HCT116 (cell line): ENCODE data around the gene DAGLA. TPM values are rescaled to one million over a fixed set of nuclear protein-coding genes. Genes with fewer than 3 reads are reported as not detected.

Experiments
- ATAC-seq: fragments of 200-7000 bp; cut with Tn5 transposase; 2 replicates; pipeline ENCODE4 v1.9.1; 2020; ENCODE audit warnings: mild to moderate bottlenecking, moderate library complexity
- BruUV-seq: library from RNA; stranded (reverse); fragments of 400-500 nt; replicated peaks from 2 replicates; lab custom pipeline; 2021; lab: Mats Ljungman, UMichigan
- CTCF ChIA-PET: fragments of 300-600 bp; sonication (Branson Sonifier 250); formaldehyde crosslinking; loops from one replicate; lab custom pipeline; 2021; ENCODE audit warnings: antibody characterized with exemption; lab: Charles Lee
- POLR2A ChIA-PET: fragments of 300-600, 350-600 bp; sonication (Branson Sonifier 250); formaldehyde crosslinking; loops from one replicate; lab custom pipeline; 2021; ENCODE audit warnings: antibody characterized with exemption; lab: Charles Lee
- RAD21 ChIA-PET, 2 experiments: fragments of 300-600 bp; sonication (Branson Sonifier 250); formaldehyde crosslinking; loops; one replicate each; lab custom pipeline; 2023; ENCODE audit warnings: low total read pairs in 2 of 2; ENCODE audit not compliant: uncharacterized antibody in 2 of 2, unreplicated experiment in 2 of 2, low non-redundant PET in 1 of 2; lab: Charles Lee
- DNase-seq: peaks from one replicate; pipeline ENCODE4 v3.0.0-alpha.2; 2010; ENCODE audit warnings: low read depth, low spot score
- H2AFZ ChIP-seq: fragments of 200-600 bp; shearing (Covaris generic), sonication (generic); 2 replicates; pipeline ENCODE4 v1.6.1; 2017; ENCODE audit warnings: low read depth, mixed run types, mixed read lengths, antibody characterized with exemption, low read length; ENCODE audit not compliant: poor library complexity, severe bottlenecking
- H3K27ac ChIP-seq: 2 replicates; pipeline ENCODE4 v1.5.1; 2012; ENCODE audit warnings: low read depth, low read length
- H3K27me3 ChIP-seq: fragments of 200-600 bp; sonication (generic); 2 replicates; pipeline ENCODE4 v1.6.1; 2016; ENCODE audit warnings: mixed run types, low read length, mixed read lengths; ENCODE audit not compliant: insufficient read depth
- H3K36me3 ChIP-seq, 2 experiments: fragments of 200-500 bp in 1 of 2; fragments of 200-600 bp in 1 of 2; sonication (Bioruptor generic) in 1 of 2; sonication (generic) in 1 of 2; 2 replicates each; pipeline versions ENCODE4 v1.5.1 to v1.6.1; 2014 to 2016; ENCODE audit warnings: low read length in 2 of 2, inconsistent platforms in 1 of 2, mixed read lengths in 1 of 2, mixed run types in 1 of 2; ENCODE audit not compliant: insufficient read depth in 2 of 2, control insufficient read depth in 1 of 2
- H3K4me1 ChIP-seq, 2 experiments: fragments of 200-600 bp in 1 of 2; sonication (generic) in 1 of 2; 2 replicates each; pipeline versions ENCODE4 v1.5.1 to v1.6.1; 2012 to 2017; ENCODE audit warnings: low read length in 2 of 2, inconsistent platforms in 1 of 2, mild to moderate bottlenecking in 1 of 2, mixed read lengths in 1 of 2, mixed run types in 1 of 2, moderate library complexity in 1 of 2; ENCODE audit not compliant: insufficient read depth in 2 of 2, control insufficient read depth in 1 of 2
- H3K4me2 ChIP-seq: fragments of 200-600 bp; sonication (generic); 2 replicates; pipeline ENCODE4 v1.6.1; 2017; ENCODE audit warnings: mixed run types, low read length, mixed read lengths
- H3K4me3 ChIP-seq, 2 experiments: fragments of 200-600 bp in 1 of 2; sonication (generic) in 1 of 2; replicated peaks in 1 of 2; 2 replicates each; pipeline ENCODE4 v1.5.1; 2011 to 2016; ENCODE audit warnings: low read length in 2 of 2, control low read depth in 1 of 2, low read depth in 1 of 2, mild to moderate bottlenecking in 1 of 2, mixed read lengths in 1 of 2, mixed run types in 1 of 2
- H3K79me2 ChIP-seq: fragments of 200-600 bp; sonication (generic); 2 replicates; pipeline ENCODE4 v1.6.1; 2017; ENCODE audit warnings: mild to moderate bottlenecking, mixed run types, low read length, moderate library complexity, mixed read lengths; ENCODE audit not compliant: insufficient read depth
- H3K9ac ChIP-seq: fragments of 200-600 bp; sonication (generic); 2 replicates; pipeline ENCODE4 v1.6.1; 2016; ENCODE audit warnings: low read length, mixed read lengths
- H3K9me2 ChIP-seq: fragments of 200-600 bp; sonication (generic), shearing (Covaris generic); 2 replicates; pipeline ENCODE4 v1.6.1; 2017; ENCODE audit warnings: mixed run types, mild to moderate bottlenecking, moderate library complexity; ENCODE audit not compliant: insufficient read depth
- H3K9me3 ChIP-seq, 2 experiments: fragments of 200-500 bp in 1 of 2; fragments of 200-600 bp in 1 of 2; sonication (Bioruptor generic) in 1 of 2; sonication (generic) in 1 of 2; 2 replicates each; pipeline ENCODE4 v1.6.1; 2014 to 2017; ENCODE audit warnings: low read length in 2 of 2, mixed read lengths in 2 of 2, inconsistent platforms in 1 of 2, low read depth in 1 of 2, mild to moderate bottlenecking in 1 of 2, mixed run types in 1 of 2, moderate library complexity in 1 of 2; ENCODE audit not compliant: control insufficient read depth in 1 of 2, insufficient read depth in 1 of 2
- H4K20me1 ChIP-seq: fragments of 200-600 bp; sonication (generic), shearing (Covaris generic); 2 replicates; pipeline ENCODE4 v1.6.1; 2017; ENCODE audit warnings: mixed run types, mild to moderate bottlenecking, moderate library complexity; ENCODE audit not compliant: insufficient read depth
- CEBPB ChIP-seq: IDR thresholded peaks from 2 replicates; pipeline ENCODE4 v1.6.1; 2012; ENCODE audit warnings: low read depth
- CTCF ChIP-seq, 3 experiments: fragments of 200-600 bp in 1 of 3; sonication (generic) in 1 of 3; IDR thresholded peaks in 2 of 3; conservative IDR thresholded peaks in 1 of 3; 2 replicates each; pipeline ENCODE4 v1.5.1; 2012 to 2017; ENCODE audit warnings: low read depth in 2 of 3, low read length in 2 of 3, antibody characterized with exemption in 1 of 3, borderline replicate concordance in 1 of 3, control low read depth in 1 of 3, mild to moderate bottlenecking in 1 of 3, mixed read lengths in 1 of 3, mixed run types in 1 of 3, moderate library complexity in 1 of 3; ENCODE audit not compliant: insufficient read depth in 1 of 3
- EGR1 ChIP-seq: IDR thresholded peaks from 2 replicates; pipeline ENCODE4 v1.6.1; 2012; ENCODE audit warnings: low read depth
- EZH2phosphoT487 ChIP-seq: fragments of 200-600 bp; IDR thresholded peaks from 2 replicates; pipeline ENCODE4 v1.6.1; 2018; ENCODE audit warnings: antibody characterized with exemption, borderline replicate concordance
- RAD21 ChIP-seq: IDR thresholded peaks from 2 replicates; pipeline ENCODE4 v1.6.1; 2012; ENCODE audit warnings: low read depth, mild to moderate bottlenecking
- TCF7L2 ChIP-seq: IDR thresholded peaks from 2 replicates; pipeline ENCODE4 v1.7.0; 2011; ENCODE audit warnings: borderline replicate concordance, inconsistent platforms; ENCODE audit not compliant: insufficient read depth, insufficient read length; ENCODE audit errors: extremely low read depth
- intact Hi-C: fragments of 100-400 bp; cut with micrococcal nuclease; formaldehyde crosslinking; loops from 2 replicates; pipeline ENCODE4 v1.10.0; 2022
- total RNA-seq: library from RNA; stranded (reverse); gene quantifications from one replicate; pipeline ENCODE4 v1.2.1, GENCODE V29; 2021; ENCODE audit not compliant: unreplicated experiment

The DAGLA gene
- total RNA-seq, 1 experiment from 2014 or later = 2.7 TPM

- ChIA-PET CTCF (interaction anchor here (1.7 kb wide), 1 partner anchor 21 kb away, joined by 11 read pairs; no protein-coding TSS in a partner anchor), RAD21 (no interaction called here), POLR2A (no interaction called here)
- Histone ChIP-seq H3K9ac (no peak overlapping the region), H3K9me2 (no peaks in the 10 kb centered on the region), H4K20me1 (no peaks in the 10 kb centered on the region), H3K79me2 (0 out of 2 replicates have a peak, but pooled peaks cover 3% of the 10 kb centered on the region), H3K27ac (no peak overlapping the region), H3K4me3 (no peak overlapping the region), H3K36me3 (no peaks in the 10 kb centered on the region), H2AFZ (no peak overlapping the region), H3K9me3 (no peaks in the 10 kb centered on the region), H3K4me2 (no peak overlapping the region), H3K4me1 (peaks cover 10 to 20% of the 10 kb centered on the region in 2 experiments), H3K27me3 (no peaks in the 10 kb centered on the region)
- intact Hi-C loops = no loop called here
- no TSS peak for BruUV-seq
- ATAC-seq = no peak
- no peak for TF ChIP-seq CEBPB
- no peak for TF ChIP-seq EGR1
- DNase-seq = no peak
Observed at GRCh38 chr11:61768376-61769076, 88.3 kb downstream of the DAGLA start.

DNA sequence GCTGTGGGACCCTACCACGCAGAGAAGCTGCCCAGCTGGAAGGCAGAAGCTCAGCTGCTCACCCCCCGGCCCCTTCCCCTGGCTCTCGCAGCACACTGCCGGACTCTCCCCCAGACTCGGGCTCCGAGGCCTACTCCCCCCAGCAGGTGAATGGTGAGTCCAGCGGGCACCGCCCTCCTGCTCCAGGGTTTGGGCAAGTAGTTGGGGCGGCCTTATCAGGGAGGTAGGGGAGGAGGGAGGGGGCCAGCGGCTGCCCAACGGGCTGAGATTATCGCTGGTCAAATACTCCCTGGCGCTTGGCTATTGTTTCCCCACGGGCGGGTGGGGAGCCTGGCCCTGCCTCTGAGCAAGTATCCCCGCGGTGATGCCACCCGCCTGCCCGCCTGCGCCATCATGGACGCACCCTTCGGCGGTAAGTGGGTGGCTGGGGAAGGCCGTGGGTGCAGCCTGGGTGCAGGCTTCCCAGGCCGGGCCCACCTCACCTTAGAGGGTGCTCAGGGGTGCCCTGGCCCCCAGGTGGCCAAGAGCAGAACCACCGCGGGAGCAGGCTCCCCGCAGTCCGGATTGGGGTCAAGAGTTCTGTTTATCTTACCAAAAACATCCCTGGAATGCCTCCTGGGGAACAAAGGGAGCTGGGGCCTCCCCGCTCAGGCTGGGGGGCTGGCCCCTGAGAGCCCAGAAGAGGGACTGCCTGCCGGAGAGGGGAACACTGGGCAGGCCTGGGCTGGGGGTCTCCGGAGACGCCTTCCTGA lies 89.2 kb downstream of the DAGLA start:
- Histone ChIP-seq H3K79me2 (0 out of 2 replicates have a peak, but pooled peaks cover 2% of the 10 kb centered on the region), H3K27me3 (no peaks in the 10 kb centered on the region), H2AFZ (no peak overlapping the region), H3K36me3 (no peaks in the 10 kb centered on the region), H3K9ac (no peak overlapping the region), H3K9me2 (no peaks in the 10 kb centered on the region), H3K4me3 (no peak overlapping the region), H3K27ac (no peak overlapping the region), H3K4me2 (no peak overlapping the region; the same call in 1 of the 2 replicates), H4K20me1 (no peaks in the 10 kb centered on the region), H3K9me3 (no peaks in the 10 kb centered on the region), H3K4me1 (peaks cover 10 to 20% of the 10 kb centered on the region in 2 experiments)
- CTCF ChIA-PET = no interaction called here
- POLR2A ChIA-PET = no interaction called here
- intact Hi-C loops = no loop called here
- RAD21 ChIA-PET = no interaction called here
- TF ChIP-seq TCF7L2 = no peak
- no peak for TF ChIP-seq EZH2phosphoT487
- peak in 2 of 3 experiments; percentile 14 to 24; a peak in 2 of 6 replicates for TF ChIP-seq CTCF (IDR thresholded peaks at IDR 0.05 in 2 of 3, conservative IDR thresholded peaks at IDR 0.05 in 1 of 3; ENCODE audit: borderline replicate concordance in 1 of 3, insufficient read depth in 1 of 3, low read depth in 2 of 3, low read length in 2 of 3)
- TF ChIP-seq RAD21 = no peak
- peak; percentile 57 for ATAC-seq
- DNase-seq = no peak
- BruUV-seq = no TSS peak
